GM18526 (cell line): ENCODE data around the gene DGKQ.

Experiments used
- POLR2A ChIP-seq: IDR thresholded peaks from 3 replicates; pipeline ENCODE4 v1.6.1; 2011; ENCODE audit not compliant: insufficient read length; ENCODE audit errors: extremely low read depth

Gene DGKQ, protein sequence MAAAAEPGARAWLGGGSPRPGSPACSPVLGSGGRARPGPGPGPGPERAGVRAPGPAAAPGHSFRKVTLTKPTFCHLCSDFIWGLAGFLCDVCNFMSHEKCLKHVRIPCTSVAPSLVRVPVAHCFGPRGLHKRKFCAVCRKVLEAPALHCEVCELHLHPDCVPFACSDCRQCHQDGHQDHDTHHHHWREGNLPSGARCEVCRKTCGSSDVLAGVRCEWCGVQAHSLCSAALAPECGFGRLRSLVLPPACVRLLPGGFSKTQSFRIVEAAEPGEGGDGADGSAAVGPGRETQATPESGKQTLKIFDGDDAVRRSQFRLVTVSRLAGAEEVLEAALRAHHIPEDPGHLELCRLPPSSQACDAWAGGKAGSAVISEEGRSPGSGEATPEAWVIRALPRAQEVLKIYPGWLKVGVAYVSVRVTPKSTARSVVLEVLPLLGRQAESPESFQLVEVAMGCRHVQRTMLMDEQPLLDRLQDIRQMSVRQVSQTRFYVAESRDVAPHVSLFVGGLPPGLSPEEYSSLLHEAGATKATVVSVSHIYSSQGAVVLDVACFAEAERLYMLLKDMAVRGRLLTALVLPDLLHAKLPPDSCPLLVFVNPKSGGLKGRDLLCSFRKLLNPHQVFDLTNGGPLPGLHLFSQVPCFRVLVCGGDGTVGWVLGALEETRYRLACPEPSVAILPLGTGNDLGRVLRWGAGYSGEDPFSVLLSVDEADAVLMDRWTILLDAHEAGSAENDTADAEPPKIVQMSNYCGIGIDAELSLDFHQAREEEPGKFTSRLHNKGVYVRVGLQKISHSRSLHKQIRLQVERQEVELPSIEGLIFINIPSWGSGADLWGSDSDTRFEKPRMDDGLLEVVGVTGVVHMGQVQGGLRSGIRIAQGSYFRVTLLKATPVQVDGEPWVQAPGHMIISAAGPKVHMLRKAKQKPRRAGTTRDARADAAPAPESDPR

DNA sequence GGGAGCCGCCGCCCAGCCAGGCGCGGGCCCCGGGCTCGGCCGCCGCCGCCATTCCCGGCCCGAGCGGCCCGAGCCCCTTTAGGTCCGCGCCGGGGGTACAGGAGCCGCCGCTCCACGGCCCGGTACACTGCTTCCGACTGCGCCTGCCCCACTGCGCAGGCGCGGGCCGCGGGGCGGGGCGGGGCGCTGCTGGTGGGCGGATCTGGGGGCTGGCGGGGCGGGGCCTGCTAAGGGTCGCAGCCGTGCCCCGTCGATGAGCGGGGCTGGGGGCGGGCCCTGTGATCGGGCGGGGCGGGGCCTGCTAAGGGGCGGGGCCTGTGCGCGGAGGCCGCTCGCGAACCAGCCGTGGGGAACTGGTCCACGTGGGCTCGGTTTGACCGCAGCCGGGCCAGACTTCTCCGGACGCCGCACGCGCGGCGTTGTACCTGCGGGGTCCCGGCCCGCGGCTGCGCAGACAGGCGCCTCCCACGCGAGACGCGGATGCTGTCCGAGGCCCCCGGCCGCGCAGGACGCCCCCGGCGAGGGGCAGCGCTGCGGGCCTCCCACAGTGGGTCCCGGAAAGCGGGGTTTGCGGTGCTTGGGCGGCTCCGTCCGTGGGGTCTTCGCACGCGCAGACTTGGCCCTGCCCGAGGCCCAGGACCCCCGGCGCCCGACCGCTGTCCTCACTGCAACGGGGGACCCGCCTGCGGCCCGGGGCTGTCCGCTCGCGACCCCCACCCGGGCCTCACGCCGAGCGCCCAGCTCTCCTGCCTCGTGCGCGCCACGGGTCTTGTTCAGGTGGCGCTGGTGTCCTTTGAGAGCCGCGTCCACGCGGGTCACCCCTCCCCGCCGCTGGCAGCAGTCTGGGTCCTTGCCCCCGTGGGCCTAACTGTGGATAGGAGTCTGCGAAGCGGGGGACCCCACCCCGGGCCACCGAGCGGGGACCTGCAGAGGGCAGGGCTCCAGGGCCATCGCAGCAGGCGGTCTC, at the start of gene DGKQ:
Gene DGKQ (minus strand): TSS at position 139 of the 967 bp plus-strand sequence. CDS start 87 bp downstream, at position 52.
- peak; percentile 43 for TF ChIP-seq POLR2A

DNA sequence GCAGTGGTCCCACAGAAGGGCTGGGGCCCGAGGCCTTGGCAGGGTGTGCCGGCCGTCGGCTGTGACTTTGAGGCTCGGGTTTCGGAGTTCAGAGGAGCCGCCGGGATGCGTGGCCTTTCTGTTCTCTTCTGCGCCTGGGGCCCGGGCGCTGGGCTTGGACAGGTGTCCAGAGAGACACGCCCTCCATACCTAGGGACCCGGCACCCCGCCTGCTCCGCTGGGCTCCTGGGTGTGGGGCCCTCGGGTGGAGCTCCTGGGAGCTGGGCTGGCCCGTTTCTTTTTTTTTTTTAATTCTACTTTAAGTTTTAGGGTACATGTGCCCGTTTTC, 49.3 kb upstream of the DGKQ start:
- TF ChIP-seq POLR2A: no peak

GRCh38 chr4:1022051-1022738, 48.8 kb upstream of the DGKQ start:
- no peak for TF ChIP-seq POLR2A

DNA sequence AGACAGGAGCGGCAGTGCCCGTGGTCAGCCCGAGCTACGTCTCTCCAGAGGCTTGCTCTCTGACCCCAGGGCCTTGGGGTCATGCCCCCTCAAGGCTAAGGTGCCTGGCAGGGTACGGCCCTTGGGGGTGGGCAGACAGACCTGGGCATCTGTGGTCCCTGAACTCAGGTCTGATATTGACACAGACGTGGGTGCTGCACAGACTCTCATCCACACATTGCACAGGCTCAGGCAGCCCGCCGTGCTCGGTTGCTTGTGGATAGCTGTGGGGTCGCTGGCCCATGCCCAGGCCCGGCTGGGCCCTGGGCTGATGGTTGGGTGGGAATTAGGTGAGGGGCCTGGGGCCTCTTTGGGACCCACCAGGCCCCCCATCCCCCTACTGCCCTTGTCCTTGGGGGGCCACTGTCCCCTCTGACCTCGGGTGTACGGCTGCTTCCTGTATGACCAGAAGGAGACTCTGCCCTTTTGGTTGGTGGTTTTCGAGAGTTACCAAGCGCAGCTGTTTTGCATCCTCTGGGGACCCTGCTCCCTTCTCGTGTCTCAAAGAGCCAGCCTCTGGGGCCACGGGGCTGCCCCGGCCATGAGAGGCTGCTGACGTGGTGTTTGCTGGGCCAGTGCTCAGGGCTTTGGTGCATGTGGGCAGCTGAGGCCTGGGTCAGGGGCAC, 48.1 kb upstream of the DGKQ start:
- no peak for TF ChIP-seq POLR2A

DNA sequence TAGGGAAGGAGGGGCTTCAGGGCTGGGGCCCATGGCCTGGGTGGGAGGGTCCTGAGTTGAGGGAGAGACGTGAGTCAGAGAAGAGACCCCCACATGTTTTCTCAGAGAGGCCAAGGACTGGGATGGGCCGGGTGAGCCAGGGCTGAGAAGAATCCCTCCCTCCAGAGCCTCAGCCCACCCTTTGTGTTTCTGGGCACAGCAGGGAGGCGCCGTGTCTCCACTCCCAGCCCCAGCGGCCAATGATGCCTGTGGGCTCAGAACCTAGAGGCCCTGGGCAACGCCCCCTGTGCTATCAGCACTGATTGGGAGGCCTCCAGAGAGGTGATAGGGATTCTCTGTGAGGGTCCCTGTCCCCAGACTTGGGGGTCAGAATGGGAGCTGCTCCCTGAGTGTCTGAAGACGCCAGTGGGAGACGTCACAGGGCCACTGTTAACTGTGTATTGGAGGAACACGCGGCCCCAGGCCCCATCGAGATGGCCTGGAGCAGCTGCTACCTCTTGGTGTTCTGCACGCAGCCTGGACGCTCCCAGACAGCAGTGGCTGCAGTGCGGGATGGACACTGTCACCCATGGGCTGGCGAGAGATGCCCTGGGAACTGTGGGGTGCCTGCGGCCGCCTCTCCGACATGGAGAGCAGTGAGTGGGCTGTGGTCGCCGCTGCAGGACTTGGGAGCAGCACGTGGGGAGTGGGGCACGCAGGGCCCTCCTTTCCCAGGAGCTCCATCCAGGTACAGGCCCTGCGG, 46.5 kb upstream of the DGKQ start:
- TF ChIP-seq POLR2A: no peak

GRCh38 chr4:1019320-1019719, 46.0 kb upstream of the DGKQ start:
- no peak for TF ChIP-seq POLR2A

GRCh38 chr4:1018147-1019020, 45.0 kb upstream of the DGKQ start:
- no peak for TF ChIP-seq POLR2A

GRCh38 chr4:1017706-1018105, 44.3 kb upstream of the DGKQ start:
- no peak for TF ChIP-seq POLR2A

- TF ChIP-seq POLR2A: no peak
Measured at GRCh38 chr4:1017211-1017610, 43.8 kb upstream of the DGKQ start.

DNA sequence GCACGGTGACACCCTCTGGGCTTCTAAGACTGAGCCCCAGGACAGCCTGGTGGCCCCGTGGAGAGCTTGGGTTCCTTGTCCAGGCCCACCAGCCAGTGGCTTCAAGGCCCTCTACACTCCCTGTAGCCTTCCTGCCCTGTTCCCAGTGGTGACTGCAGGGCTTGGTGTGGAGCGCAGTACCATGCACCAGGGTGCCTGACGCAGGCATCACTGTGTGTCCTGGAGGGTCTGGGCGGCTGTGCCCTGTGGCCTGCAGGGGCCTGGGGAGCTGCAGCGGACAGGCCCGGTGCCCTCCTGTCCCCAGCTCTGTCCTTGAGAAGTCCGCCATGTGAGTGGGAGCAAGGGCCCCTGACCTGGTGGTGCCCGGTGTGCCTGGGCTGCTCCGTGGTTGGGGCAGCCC, 42.4 kb upstream of the DGKQ start:
- TF ChIP-seq POLR2A: no peak

DNA sequence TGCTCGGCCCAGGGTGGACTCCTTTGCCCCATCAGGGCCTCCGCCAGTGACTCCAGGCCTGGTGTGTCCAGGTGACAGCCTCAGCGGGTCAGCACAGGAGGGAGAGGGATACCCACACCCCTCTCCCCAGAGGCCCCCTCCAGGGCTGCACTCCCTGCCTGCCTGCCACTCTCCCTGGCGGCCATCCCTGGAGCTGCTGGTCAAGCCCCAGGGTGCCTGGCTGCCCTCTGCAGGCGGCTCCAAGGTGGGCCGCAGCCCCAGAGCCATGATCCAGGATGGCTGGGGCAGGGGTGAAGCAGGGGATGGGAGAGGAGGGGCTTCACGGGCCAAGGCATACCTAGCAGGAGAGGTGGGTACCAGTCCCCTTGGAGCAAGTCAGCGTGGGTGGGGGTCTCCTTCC, 41.8 kb upstream of the DGKQ start:
- TF ChIP-seq POLR2A: no peak
